IPS DF 6.9 (cell line): ENCODE data around the gene CUEDC1.

Experiments used
- DNase-seq: peaks from one replicate; pipeline ENCODE4 v3.0.0-alpha.2; 2013; ENCODE audit warnings: low read depth, low spot score
- H3K27ac ChIP-seq: one replicate; pipeline ENCODE4 v1.5.1; 2013; ENCODE audit warnings: low read length, control low read depth
- H3K27me3 ChIP-seq: 2 replicates; pipeline ENCODE4 v1.6.1; 2013; ENCODE audit warnings: mild to moderate bottlenecking, low read length; ENCODE audit not compliant: control insufficient read depth, insufficient read depth
- H3K36me3 ChIP-seq: 2 replicates; pipeline ENCODE4 v1.6.1; 2013; ENCODE audit warnings: low read length; ENCODE audit not compliant: control insufficient read depth, insufficient read depth
- H3K4me1 ChIP-seq: 2 replicates; pipeline ENCODE4 v1.6.1; 2013; ENCODE audit warnings: low read length; ENCODE audit not compliant: control insufficient read depth, insufficient read depth
- H3K4me3 ChIP-seq: 2 replicates; pipeline ENCODE4 v1.5.1; 2013; ENCODE audit warnings: mild to moderate bottlenecking, low read length
- H3K9me3 ChIP-seq: 2 replicates; pipeline ENCODE4 v1.6.1; 2013; ENCODE audit warnings: low read length, inconsistent platforms; ENCODE audit not compliant: control insufficient read depth, insufficient read depth
- WGBS: extraction: QIAGEN DNeasy Blood & Tissue Kit; methylation state at CpG from one replicate; pipeline ENCODE4 v1.1.7; 2013; ENCODE audit warnings: mixed read lengths, missing lambda C conversion rate; ENCODE audit not compliant: insufficient read length, insufficient coverage; 5-methylcytosine and 5-hydroxymethylcytosine counted together

CUEDC1 gene

DNA sequence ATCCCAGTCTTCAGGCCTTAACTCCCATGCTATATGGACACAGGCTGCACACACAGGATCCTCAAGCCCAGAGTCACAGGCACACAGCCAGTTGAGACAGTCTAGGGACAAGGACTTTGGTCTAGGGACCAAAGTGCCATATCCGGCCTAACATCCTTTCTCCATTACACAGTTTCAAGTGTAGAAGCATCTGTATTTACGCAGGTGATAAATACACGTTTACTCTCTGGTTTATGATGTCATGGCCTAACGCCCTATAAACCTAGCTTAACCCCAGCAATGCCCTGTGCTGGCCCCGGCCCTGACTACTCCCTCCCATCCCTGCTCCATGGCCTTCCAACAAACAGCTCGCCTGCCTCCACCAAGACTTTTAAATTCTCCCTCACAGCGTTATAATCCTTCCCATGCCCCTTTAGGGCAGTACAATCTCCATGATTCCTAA is 17.1 kb downstream of the CUEDC1 start:
- H3K27ac ChIP-seq = no peak overlapping the region
- H3K36me3 ChIP-seq = no peaks in the 10 kb centered on the region
- no peaks in the 10 kb centered on the region for H3K27me3 ChIP-seq
- no peaks in the 10 kb centered on the region for H3K9me3 ChIP-seq
- no peak overlapping the region for H3K4me3 ChIP-seq
- no peak for DNase-seq
- no CpG with 5 or more reads among the region's 7 CpGs for WGBS
- H3K4me1 ChIP-seq = peaks cover 5% of the 10 kb centered on the region

DNA sequence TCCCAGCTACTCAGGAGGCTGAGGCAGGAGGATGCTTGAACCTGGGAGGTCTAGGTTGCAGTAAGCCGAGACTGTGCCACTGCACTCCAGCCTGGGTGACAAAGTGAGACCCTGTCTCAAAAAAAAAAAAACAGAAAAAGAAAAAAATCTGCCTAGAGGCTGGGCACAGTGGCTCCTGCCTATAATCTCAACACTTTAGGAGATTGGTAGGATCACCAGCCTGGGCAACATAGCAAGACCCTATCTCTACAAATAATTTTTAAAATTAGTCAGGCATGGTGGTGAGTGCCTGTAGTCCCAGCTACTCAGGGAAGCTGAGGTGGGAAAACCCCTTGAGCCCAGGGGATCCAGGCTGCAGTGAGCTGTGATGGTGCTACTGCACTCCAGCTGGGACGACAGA is 17.7 kb downstream of the CUEDC1 start:
- WGBS = no CpG with 5 or more reads among the region's 2 CpGs
- Histone ChIP-seq H3K4me1 (peaks cover 5% of the 10 kb centered on the region), H3K4me3 (no peak overlapping the region), H3K9me3 (no peaks in the 10 kb centered on the region), H3K36me3 (no peaks in the 10 kb centered on the region), H3K27me3 (no peaks in the 10 kb centered on the region), H3K27ac (no peak overlapping the region)
- DNase-seq = no peak

DNA sequence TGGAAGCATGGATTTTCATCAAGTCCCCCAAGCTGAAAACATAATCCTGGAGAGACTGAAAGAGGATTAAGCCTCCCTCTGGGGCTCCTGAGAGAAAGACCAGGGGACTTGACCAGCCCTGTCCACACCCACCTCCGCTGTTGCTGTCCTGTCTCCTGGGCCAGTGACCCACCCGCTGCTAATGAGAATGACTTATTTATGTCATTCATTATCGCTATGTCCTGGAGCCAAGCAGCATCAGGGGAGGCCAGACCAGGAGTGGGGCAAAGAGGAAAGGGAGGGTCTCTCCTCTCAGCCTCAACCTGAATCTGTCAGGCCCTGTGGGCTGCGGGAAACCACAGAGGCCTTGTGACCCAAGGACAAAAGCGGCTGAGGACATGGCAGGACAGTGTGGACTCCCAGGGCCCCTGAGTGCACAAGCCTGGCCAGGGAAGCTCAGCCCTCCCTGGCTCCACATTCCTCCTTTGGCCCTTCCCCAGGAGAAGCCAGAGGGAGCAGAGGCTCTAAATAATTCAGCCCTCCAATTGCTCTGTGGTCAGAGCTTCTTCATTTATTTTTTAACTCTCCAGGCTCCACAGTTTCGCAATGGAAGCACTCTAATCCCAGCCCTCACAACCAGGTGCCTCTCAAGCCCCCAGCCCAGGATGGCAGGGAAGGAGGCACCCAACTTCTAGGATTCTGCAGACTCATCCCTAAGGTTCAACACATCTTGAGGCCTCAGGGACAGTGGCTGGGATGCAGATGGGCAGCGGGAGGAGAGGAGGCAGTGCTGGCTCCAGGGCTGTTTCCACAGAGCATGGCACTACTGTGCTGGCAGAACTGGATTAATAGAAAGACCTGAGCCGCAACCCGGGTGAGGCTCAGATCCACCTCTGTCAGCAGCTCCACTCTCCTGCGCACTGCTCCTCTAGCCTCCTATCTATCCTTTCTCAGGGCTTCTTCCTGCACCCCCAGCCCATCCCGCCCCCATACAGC is 19.1 kb downstream of the CUEDC1 start:
- no peaks in the 10 kb centered on the region for H3K27me3 ChIP-seq
- WGBS = no CpG with 5 or more reads among the region's 11 CpGs
- no peak for DNase-seq
- no peaks in the 10 kb centered on the region for H3K9me3 ChIP-seq
- no peaks in the 10 kb centered on the region for H3K36me3 ChIP-seq
- no peak overlapping the region for H3K4me3 ChIP-seq
- H3K27ac ChIP-seq = no peak overlapping the region
- H3K4me1 ChIP-seq = peaks cover 5% of the 10 kb centered on the region

DNA sequence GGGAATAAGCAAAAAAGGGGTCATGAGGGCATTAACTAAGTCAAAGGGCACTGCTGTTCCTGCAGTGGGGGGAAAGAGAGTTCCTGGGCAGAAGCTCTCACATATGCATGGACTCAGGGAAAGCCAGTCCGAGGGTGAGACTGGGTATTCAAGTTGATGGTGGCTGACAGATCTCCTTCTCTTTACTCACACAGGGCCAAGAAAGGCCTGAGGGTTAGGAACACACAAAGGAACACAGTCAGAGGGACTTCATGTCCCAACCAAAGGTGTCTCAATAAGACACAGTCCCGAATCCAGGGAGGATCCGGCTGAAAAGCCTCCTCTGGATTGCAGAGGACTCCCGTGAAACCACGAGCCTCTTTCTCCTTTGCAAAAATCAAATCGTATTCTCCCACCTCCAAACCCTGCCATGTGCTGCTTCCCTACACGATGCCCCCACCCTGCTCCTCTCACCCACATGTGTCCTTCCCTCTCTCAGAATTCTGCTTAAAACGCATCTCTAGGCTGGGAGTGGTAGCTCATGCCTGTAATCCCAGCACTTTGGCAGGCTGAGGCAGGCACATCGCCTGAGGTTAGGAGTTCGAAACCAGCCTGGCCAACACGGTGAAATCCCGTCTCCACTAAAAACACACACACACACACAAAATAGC is 23.6 kb downstream of the CUEDC1 start:
- H3K27ac ChIP-seq = no peak overlapping the region
- no peaks in the 10 kb centered on the region for H3K27me3 ChIP-seq
- H3K9me3 ChIP-seq = no peaks in the 10 kb centered on the region
- no peak for DNase-seq
- no peak overlapping the region for H3K4me3 ChIP-seq
- H3K36me3 ChIP-seq = no peaks in the 10 kb centered on the region
- peaks cover 5% of the 10 kb centered on the region for H3K4me1 ChIP-seq
- no CpG with 5 or more reads among the region's 12 CpGs for WGBS

- no peaks in the 10 kb centered on the region for H3K9me3 ChIP-seq
- H3K27me3 ChIP-seq = no peaks in the 10 kb centered on the region
- WGBS = no CpG with 5 or more reads among the region's 5 CpGs
- DNase-seq = no peak
- no peak overlapping the region for H3K27ac ChIP-seq
- no peaks in the 10 kb centered on the region for H3K36me3 ChIP-seq
- no peak overlapping the region for H3K4me3 ChIP-seq
- 0 out of 2 replicates have a peak, but pooled peaks cover 3% of the 10 kb centered on the region for H3K4me1 ChIP-seq
Observed at GRCh38 chr17:57930239-57930638, 25.0 kb downstream of the CUEDC1 start.

DNA sequence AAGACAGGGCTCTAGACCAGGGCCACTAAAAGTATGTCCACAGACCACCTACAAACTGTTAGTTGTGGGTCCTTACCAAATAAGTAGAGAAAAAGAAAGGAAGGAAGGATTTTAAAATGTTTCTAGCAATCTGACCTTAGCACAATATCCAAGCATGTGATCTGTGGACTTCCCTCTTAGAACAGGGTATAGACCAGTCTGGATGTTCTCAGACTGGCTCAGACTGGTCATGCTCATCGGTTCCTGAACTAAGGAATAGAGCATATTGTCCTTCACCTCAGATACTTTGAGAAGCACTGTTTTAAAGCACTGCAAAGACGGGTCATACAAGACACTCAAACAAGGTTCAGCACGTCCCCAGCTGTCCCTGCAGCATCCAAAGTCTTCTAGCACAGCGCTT is 25.8 kb downstream of the CUEDC1 start:
- Histone ChIP-seq H3K4me1 (0 out of 2 replicates have a peak, but pooled peaks cover 3% of the 10 kb centered on the region), H3K9me3 (no peaks in the 10 kb centered on the region), H3K27me3 (no peaks in the 10 kb centered on the region), H3K4me3 (no peak overlapping the region), H3K27ac (no peak overlapping the region), H3K36me3 (no peaks in the 10 kb centered on the region)
- no peak for DNase-seq
- WGBS = no CpG with 5 or more reads among the region's 4 CpGs

DNA sequence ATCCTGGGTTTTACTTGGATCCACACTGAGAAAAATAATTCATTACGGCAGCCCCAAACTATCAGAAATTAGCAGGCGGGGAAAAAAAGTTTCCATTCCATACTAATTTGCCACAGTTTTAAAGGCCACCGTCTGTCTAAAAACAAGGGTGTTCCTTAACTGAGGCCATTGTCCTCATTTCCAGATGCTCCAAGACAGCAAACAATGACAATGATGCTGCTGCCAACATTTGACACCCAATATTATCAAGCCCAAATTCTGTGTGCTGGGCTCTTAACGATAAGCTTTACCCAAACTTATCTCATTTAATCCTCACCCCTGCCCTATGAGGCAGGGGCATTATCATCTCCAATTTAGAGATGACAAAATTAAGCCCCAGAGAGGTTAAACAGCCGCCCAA is 26.3 kb downstream of the CUEDC1 start:
- no peaks in the 10 kb centered on the region for H3K27me3 ChIP-seq
- DNase-seq = no peak
- H3K36me3 ChIP-seq = no peaks in the 10 kb centered on the region
- H3K4me3 ChIP-seq = no peak overlapping the region
- 0 out of 2 replicates have a peak, but pooled peaks cover 3% of the 10 kb centered on the region for H3K4me1 ChIP-seq
- no CpG with 5 or more reads among the region's 5 CpGs for WGBS
- no peak overlapping the region for H3K27ac ChIP-seq
- no peaks in the 10 kb centered on the region for H3K9me3 ChIP-seq

DNA sequence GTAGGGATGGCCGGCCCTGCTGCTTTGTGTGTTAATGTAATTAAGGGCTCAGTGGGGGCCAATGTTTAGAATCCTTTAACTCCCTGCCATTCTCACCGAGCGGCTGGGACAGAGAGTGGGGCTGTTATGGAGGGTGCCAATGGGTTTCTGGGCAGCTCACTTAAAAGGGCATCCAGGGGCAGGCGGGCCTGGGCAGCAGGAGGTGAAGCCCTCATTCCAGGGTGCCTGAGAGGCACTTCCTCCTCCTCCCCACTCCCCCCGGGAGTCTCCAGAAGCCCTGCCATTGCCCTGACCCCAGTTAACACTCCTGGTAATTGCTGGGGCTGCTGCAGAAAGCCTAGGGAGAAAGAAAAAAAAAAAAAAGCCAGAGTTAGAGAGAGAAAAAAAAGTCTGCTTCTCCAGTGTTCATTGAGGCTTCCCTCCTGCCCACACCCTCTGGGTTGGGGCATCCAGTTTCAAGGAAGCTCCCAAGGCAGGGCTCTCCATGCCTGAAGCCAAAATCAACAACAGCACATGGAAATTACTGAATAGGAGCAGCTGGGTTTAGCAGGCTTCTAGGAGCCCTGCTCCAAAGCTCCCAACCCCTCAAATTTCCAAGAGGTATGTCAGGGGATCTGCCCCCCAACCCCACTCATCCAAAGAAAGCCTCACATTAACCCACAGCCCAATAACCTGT is 28.0 kb downstream of the CUEDC1 start:
- Histone ChIP-seq H3K36me3 (no peaks in the 10 kb centered on the region), H3K27me3 (no peaks in the 10 kb centered on the region), H3K27ac (no peak overlapping the region), H3K4me3 (no peak overlapping the region), H3K9me3 (no peaks in the 10 kb centered on the region), H3K4me1 (0 out of 2 replicates have a peak, but pooled peaks cover 3% of the 10 kb centered on the region)
- WGBS = no CpG with 5 or more reads among the region's 5 CpGs
- no peak for DNase-seq

DNA sequence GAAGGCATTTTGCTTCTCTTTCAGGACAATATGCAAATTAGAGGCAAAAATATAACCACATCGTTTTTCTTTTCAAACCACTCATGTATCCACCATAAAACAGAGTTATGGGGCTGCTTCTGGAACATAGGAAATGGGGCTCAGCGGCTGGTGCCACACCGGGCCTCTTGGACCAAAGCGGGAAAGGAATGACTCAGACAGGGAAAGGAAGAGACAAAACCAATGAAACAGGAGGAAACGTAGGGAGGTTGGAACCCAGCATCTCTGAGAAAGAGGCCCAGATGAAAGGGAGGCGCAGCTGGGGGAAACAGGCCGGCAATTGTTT is 28.5 kb downstream of the CUEDC1 start:
- H3K9me3 ChIP-seq = no peaks in the 10 kb centered on the region
- no CpG with 5 or more reads among the region's 7 CpGs for WGBS
- 0 out of 2 replicates have a peak, but pooled peaks cover 3% of the 10 kb centered on the region for H3K4me1 ChIP-seq
- no peak overlapping the region for H3K27ac ChIP-seq
- H3K4me3 ChIP-seq = no peak overlapping the region
- no peaks in the 10 kb centered on the region for H3K27me3 ChIP-seq
- H3K36me3 ChIP-seq = no peaks in the 10 kb centered on the region
- no peak for DNase-seq

GRCh38 chr17:57925361-57925990 is 29.7 kb downstream of the CUEDC1 start:
- WGBS = no CpG with 5 or more reads among the region's 9 CpGs

More at GRCh38 chr17:57925361-57925990, 29.7 kb downstream of the CUEDC1 start:
- DNase-seq = no peak
- Histone ChIP-seq H3K4me3 (no peak overlapping the region), H3K36me3 (no peaks in the 10 kb centered on the region), H3K9me3 (no peaks in the 10 kb centered on the region), H3K27me3 (no peaks in the 10 kb centered on the region), H3K27ac (no peak overlapping the region), H3K4me1 (0 out of 2 replicates have a peak, but pooled peaks cover 3% of the 10 kb centered on the region)
